NCI-H748 (cell line): ENCODE data around the gene SPHKAP.
"Not testable (repeated sequence)": the region's sequence is repeated elsewhere in the genome, so short reads cannot be mapped to it uniquely, and the experiment has no call there.

ENCODE experiments used
- DNase-seq: peaks from one replicate; lab custom pipeline; 2025; ENCODE audit not compliant: unreplicated experiment; lab: John Stamatoyannopoulos, UW

The SPHKAP gene

DNA sequence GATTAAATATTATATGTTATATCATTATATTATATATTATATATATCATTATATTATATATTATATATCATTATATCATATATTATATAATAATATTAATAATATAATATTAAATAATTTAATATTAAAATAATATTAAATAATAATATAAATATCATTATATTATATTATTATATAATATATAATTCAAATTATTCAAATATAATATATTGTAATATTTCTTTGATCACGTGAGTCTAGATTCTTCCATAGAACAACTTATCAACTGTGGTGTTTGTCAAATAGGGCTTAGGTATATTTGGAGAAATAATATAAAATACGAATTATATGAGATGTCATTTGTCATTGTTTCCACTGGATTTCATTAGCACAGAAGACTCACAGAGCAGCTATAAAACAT, 77.3 kb downstream of the SPHKAP start:
- no peak for DNase-seq

GRCh38 chr2:228103379-228103778, 78.1 kb downstream of the SPHKAP start:
- no peak for DNase-seq

GRCh38 chr2:228102949-228103348, 78.5 kb downstream of the SPHKAP start:
- DNase-seq, result no peak

- DNase-seq, result no peak
Observed at GRCh38 chr2:228094377-228094921, 87.0 kb downstream of the SPHKAP start.

GRCh38 chr2:228092056-228092455, 89.4 kb downstream of the SPHKAP start:
- DNase-seq, result no peak

- DNase-seq, result no peak
Observed at GRCh38 chr2:228086561-228086960, 94.9 kb downstream of the SPHKAP start.

GRCh38 chr2:228084717-228085116, 96.8 kb downstream of the SPHKAP start:
- no peak for DNase-seq

- no peak for DNase-seq
Observed at GRCh38 chr2:228083131-228083530, 98.4 kb downstream of the SPHKAP start.

- no peak for DNase-seq
Observed at GRCh38 chr2:228082571-228082970, 98.9 kb downstream of the SPHKAP start.

- DNase-seq, result no peak
Observed at GRCh38 chr2:228079194-228079593, 102.3 kb downstream of the SPHKAP start.

GRCh38 chr2:228076695-228077094, 104.8 kb downstream of the SPHKAP start:
- DNase-seq, result not testable (repeated sequence)

GRCh38 chr2:228072669-228073068, 108.8 kb downstream of the SPHKAP start:
- DNase-seq, result no peak

DNA sequence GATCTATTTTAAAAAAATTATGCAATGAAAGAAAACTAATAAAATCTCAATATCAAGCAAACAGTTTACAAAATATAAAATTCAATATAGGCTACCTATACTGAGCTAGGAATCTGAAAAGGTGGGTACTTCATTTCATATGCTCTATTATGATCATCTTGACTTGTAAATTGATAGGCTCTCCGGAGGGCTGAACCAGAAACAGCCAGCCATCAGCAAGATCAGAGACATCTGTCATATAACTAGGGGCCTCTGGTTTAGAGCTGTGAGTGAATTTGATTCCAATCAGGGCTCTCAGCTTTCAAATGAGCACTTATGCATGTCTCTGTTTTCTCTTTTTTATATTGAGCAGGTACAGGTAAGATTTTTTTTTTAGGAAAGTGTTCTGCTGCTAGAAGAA, 114.2 kb downstream of the SPHKAP start:
- no peak for DNase-seq

DNA sequence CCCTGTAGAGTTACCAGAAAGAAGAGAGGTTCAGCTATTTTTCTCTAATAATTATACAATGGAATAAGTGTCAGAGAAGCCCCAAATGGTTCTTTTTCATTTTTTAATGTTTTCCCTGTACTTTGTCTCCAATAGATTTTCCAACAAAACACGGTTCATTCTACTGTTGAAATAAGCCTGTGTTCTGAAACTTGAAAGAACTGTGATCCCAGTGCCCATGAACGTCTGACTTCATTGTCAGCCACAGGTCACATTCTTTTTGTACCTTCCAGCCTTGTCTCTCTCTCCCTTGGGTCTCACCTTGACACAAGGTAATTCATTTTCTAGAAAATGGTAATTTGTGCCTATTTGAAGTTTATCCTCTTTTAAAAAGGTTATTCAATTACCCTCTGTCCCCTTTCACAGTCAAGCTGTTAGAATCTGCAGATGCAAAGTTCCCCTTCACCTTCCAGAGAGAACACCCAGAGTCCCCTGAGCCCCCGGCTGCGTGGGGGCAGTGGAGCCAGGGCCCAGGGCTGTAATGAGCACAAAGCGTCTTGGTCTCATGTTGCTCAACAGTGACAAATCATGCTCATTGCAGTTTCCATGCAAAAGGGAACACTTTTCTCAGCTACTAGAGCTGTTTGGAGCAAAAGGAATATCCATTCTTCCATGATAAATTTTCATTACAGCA, 115.2 kb downstream of the SPHKAP start:
- DNase-seq, result no peak

DNA sequence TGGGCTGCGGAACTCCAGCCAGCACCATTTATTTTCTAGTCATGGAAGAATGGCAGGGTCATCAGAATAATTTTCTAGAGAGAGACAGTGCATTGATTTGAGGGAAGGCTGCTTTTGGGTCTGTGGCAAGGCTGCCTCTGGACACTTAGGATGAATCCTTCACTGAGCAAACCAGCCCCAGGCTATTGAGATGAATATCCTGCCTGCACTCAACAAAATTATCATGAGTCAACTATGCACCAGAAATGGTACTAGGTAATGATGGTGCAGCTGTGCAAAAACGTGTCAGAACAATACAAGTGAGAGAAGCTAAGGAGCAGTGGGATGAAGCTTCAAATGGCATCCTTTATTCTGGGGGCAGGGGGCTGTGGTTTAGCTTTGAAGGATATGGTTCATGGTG, 115.8 kb downstream of the SPHKAP start:
- no peak for DNase-seq

GRCh38 chr2:228064796-228065315, 116.6 kb downstream of the SPHKAP start:
- DNase-seq, result no peak

GRCh38 chr2:228064024-228064423, 117.5 kb downstream of the SPHKAP start:
- no peak for DNase-seq

DNA sequence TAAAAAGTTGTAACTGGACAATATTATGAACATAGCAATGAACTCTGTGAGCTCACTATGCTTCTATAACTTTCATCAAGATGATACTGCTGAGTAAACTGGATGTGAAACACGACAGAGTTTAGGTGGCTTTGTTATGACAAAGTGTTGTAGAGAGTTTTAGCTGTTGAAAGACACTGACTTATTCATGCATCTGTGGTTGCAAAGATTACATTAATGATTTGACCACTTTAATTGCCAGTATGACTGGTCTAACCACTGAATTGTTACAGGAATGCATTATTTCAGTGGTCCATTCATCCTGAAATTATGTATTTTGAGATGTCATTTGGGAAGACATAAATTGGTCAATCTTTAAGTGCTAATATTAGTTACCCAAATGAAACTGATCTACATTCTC, 117.9 kb downstream of the SPHKAP start:
- DNase-seq, result no peak

DNA sequence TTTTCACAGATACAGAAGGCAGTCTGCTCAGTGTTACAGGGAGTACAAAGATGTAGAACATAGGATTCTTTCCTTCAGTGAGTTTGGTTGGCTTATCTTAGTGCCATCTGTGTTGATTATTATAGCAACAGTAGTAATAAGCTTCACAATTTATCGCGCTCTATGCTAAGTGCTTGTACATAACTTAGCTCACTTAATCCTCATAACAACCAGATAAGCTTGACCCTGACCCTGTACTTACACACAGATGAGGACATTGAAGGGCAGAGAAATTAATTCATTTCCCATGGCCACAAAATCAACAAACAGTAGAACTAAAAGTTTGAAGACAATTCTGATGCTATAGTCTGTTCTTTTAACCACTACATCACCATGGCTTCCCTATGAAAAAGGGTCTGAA, 121.8 kb downstream of the SPHKAP start:
- DNase-seq, result no peak

GRCh38 chr2:228056293-228057097, 125.0 kb downstream of the SPHKAP start:
- no peak for DNase-seq

GRCh38 chr2:228048838-228049490, 132.5 kb downstream of the SPHKAP start:
- DNase-seq, result peak; percentile 54

DNA sequence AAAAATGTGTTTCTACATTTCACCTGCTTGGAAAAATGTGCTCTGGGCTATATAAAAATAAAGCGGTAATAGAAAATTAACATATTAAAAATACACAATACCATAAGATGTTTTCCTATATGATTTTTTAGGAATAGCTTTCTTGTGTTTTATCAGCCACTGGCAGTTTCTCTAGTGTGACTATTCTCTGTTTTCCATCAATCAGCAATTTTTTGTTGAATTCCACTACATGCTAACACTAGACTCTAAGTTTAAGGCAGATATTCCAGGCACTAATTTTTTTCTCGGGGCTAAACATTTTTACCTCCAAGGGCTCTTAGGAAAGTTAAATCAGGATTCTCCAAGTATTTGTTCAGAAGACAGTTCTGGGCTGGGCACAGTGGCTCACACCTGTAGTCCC, 140.5 kb downstream of the SPHKAP start:
- DNase-seq, result no peak
